GM23248 (cell line): ENCODE results near the gene PPP2R1A. TPM values are rescaled to one million over a fixed set of nuclear protein-coding genes. Genes with fewer than 3 reads are reported as not detected.

ENCODE experiments used
- DNase-seq: peaks from one replicate; pipeline ENCODE4 v3.0.0-alpha.2; 2015
- H2AFZ ChIP-seq: fragments of 200-600 bp; sonication (generic); 2 replicates; pipeline ENCODE4 v1.6.1; 2016; ENCODE audit warnings: antibody characterized with exemption
- H3F3A ChIP-seq: fragments of 200-600 bp; sonication (generic); 2 replicates; pipeline ENCODE4 v1.6.1; 2016; ENCODE audit warnings: mild to moderate bottlenecking, antibody characterized with exemption, mixed run types; ENCODE audit not compliant: insufficient read depth
- H3K27ac ChIP-seq: fragments of 200-600 bp; sonication (generic); 2 replicates; pipeline ENCODE4 v1.5.1; 2016; ENCODE audit warnings: mild to moderate bottlenecking
- H3K27me3 ChIP-seq: fragments of 200-600 bp; sonication (generic); replicated peaks from 2 replicates; pipeline ENCODE4 v1.6.1; 2016; ENCODE audit warnings: mild to moderate bottlenecking; ENCODE audit not compliant: insufficient read depth
- H3K36me3 ChIP-seq: fragments of 200-600 bp; sonication (generic); 2 replicates; pipeline ENCODE4 v1.6.1; 2016; ENCODE audit warnings: low read depth, mild to moderate bottlenecking
- H3K4me1 ChIP-seq: fragments of 200-600 bp; sonication (generic); 2 replicates; pipeline ENCODE4 v1.6.1; 2016; ENCODE audit warnings: mild to moderate bottlenecking; ENCODE audit not compliant: insufficient read depth
- H3K4me2 ChIP-seq: fragments of 200-600 bp; sonication (generic); one replicate; pipeline ENCODE4 v1.6.1; 2016; ENCODE audit warnings: mild to moderate bottlenecking; ENCODE audit not compliant: unreplicated experiment
- H3K4me3 ChIP-seq: fragments of 200-600 bp; sonication (generic); 2 replicates; pipeline ENCODE4 v1.5.1; 2016; ENCODE audit warnings: mild to moderate bottlenecking
- H3K79me2 ChIP-seq: fragments of 200-600 bp; sonication (generic); 2 replicates; pipeline ENCODE4 v1.6.1; 2016; ENCODE audit warnings: mild to moderate bottlenecking; ENCODE audit not compliant: insufficient read depth
- H3K9ac ChIP-seq: fragments of 200-600 bp; sonication (generic); 2 replicates; pipeline ENCODE4 v1.6.1; 2016; ENCODE audit warnings: mild to moderate bottlenecking
- H3K9me2 ChIP-seq: fragments of 200-600 bp; sonication (generic); 2 replicates; pipeline ENCODE4 v1.6.1; 2016; ENCODE audit warnings: mixed run types, mild to moderate bottlenecking, moderate library complexity; ENCODE audit not compliant: insufficient read depth
- H3K9me3 ChIP-seq: fragments of 200-600 bp; sonication (generic); one replicate; pipeline ENCODE4 v1.6.1; 2017; ENCODE audit warnings: low read depth
- H4K20me1 ChIP-seq: fragments of 200-600 bp; sonication (generic); 2 replicates; pipeline ENCODE4 v1.6.0; 2016; ENCODE audit not compliant: insufficient read depth
- EZH2 ChIP-seq: fragments of 200-600 bp; sonication (generic); IDR thresholded peaks from 2 replicates; pipeline ENCODE4 v1.6.1; 2018; ENCODE audit warnings: antibody characterized with exemption, mild to moderate bottlenecking; ENCODE audit not compliant: insufficient read depth, poor library complexity, severe bottlenecking
- EZH2phosphoT487 ChIP-seq: fragments of 200-600 bp; sonication (generic); IDR thresholded peaks from 2 replicates; pipeline ENCODE4 v1.6.1; 2018; ENCODE audit warnings: antibody characterized with exemption, moderate library complexity, mild to moderate bottlenecking, low read depth; ENCODE audit not compliant: insufficient read depth
- WGBS, 2 experiments: methylation state at CpG; one replicate each; pipeline ENCODE4 v1.1.6; 2015 to 2017; ENCODE audit warnings: low lambda C conversion rate in 2 of 2, low coverage in 1 of 2; ENCODE audit errors: missing lambda C conversion rate in 2 of 2; 5-methylcytosine and 5-hydroxymethylcytosine counted together
- in situ Hi-C: fragments of 300-500 bp; cut with MboI; formaldehyde crosslinking; loops from 2 replicates; pipeline ENCODE4 v1.15.0; 2020
- polyA plus RNA-seq: library from polyadenylated mRNA; unstranded; fragments of >200 nt; fragmentation: Nextera tagmentation; extraction: Ambion mirVana; gene quantifications from 2 replicates; pipeline ENCODE4 v1.2.1, GENCODE V29; 2016
- total RNA-seq: library from RNA; depleted of rRNA; stranded (reverse); fragments of >200 nt; shearing (Covaris generic); gene quantifications from 2 replicates; pipeline ENCODE4 v1.2.3, GENCODE V29; 2014

Gene PPP2R1A
- total and polyA plus RNA-seq, 2 experiments from 2014 or later, result 248 to 277 TPM

GRCh38 chr19:52227980-52228379 is 38.1 kb downstream of the PPP2R1A start:
- Histone ChIP-seq H3K9me2 (no peaks in the 10 kb centered on the region), H3K4me1 (peaks cover 10% of the 10 kb centered on the region; the same call in 1 of the 2 replicates), H2AFZ (no peak overlapping the region), H4K20me1 (no peaks in the 10 kb centered on the region), H3F3A (peaks cover 29% of the 10 kb centered on the region), H3K79me2 (peaks cover 9% of the 10 kb centered on the region; the same call in 1 of the 2 replicates), H3K27ac (no peak overlapping the region), H3K4me2 (no peak overlapping the region), H3K27me3 (no peaks in the 10 kb centered on the region), H3K9ac (no peak overlapping the region), H3K4me3 (no peak overlapping the region), H3K9me3 (no peaks in the 10 kb centered on the region), H3K36me3 (peaks cover 49% of the 10 kb centered on the region)
- WGBS, 2 experiments, result 84 to 87% methylated on average over 5 of the region's 5 CpGs
- DNase-seq, result no peak
- TF ChIP-seq EZH2phosphoT487 (no peak), EZH2 (no peak)
- in situ Hi-C loops, result no loop called here

DNA sequence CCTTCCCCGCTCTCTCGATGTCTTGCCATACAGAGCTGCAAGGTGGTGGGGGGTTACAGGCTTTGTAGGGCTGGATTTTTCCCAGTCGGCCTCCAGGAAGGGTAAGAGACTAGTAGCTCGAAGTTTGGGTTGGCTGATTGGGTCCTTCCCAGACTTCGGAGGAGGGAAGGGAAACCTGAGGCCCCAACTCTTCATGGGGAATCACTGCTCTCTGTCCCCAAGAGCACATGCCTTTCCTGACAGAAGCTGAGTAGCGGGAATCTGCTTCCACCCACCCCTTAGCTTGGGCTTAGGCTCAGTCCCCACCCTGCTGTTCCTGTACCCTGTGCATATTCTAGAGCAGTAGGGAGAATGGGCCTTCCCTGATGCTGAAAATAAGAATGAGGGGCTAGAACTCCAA is 39.7 kb downstream of the PPP2R1A start:
- TF ChIP-seq EZH2phosphoT487 (no peak), EZH2 (no peak)
- Histone ChIP-seq H3K36me3 (peaks cover 37% of the 10 kb centered on the region; the same call in 1 of the 2 replicates), H3K4me1 (peaks cover 10% of the 10 kb centered on the region; the same call in 1 of the 2 replicates), H3K4me3 (no peak overlapping the region), H4K20me1 (no peaks in the 10 kb centered on the region), H3K79me2 (no peaks in the 10 kb centered on the region), H3K27ac (no peak overlapping the region), H3F3A (peaks cover 34% of the 10 kb centered on the region), H2AFZ (no peak overlapping the region), H3K27me3 (no peaks in the 10 kb centered on the region), H3K9me2 (no peaks in the 10 kb centered on the region), H3K9me3 (no peaks in the 10 kb centered on the region), H3K4me2 (no peak overlapping the region), H3K9ac (no peak overlapping the region)
- DNase-seq, result no peak
- WGBS, 2 experiments, result 91 to 93% methylated on average over 6 of the region's 6 CpGs
- in situ Hi-C loops, result no loop called here

- H3K9me3 ChIP-seq, result no peaks in the 10 kb centered on the region
- H3K27me3 ChIP-seq, result no peaks in the 10 kb centered on the region
- in situ Hi-C loops, result no loop called here
- H3K4me1 ChIP-seq, result peaks cover 10% of the 10 kb centered on the region; the same call in 1 of the 2 replicates
- no peaks in the 10 kb centered on the region for H3K9me2 ChIP-seq
- H3F3A ChIP-seq, result peaks cover 44% of the 10 kb centered on the region
- no peak overlapping the region for H2AFZ ChIP-seq
- H3K4me2 ChIP-seq, result no peak overlapping the region
- peak overlapping the region; percentile 13 for H3K27ac ChIP-seq
- peaks cover 29% of the 10 kb centered on the region; the same call in 1 of the 2 replicates for H3K36me3 ChIP-seq
- no peak overlapping the region for H3K9ac ChIP-seq
- WGBS, 2 experiments, result 33 to 58% methylated on average over 1 of the region's 1 CpG
- H3K79me2 ChIP-seq, result no peaks in the 10 kb centered on the region
- no peak overlapping the region for H3K4me3 ChIP-seq
- DNase-seq, result no peak
- TF ChIP-seq EZH2phosphoT487, result no peak
- TF ChIP-seq EZH2, result no peak
- H4K20me1 ChIP-seq, result no peaks in the 10 kb centered on the region
Measured at GRCh38 chr19:52230685-52231084, 40.8 kb downstream of the PPP2R1A start.

DNA sequence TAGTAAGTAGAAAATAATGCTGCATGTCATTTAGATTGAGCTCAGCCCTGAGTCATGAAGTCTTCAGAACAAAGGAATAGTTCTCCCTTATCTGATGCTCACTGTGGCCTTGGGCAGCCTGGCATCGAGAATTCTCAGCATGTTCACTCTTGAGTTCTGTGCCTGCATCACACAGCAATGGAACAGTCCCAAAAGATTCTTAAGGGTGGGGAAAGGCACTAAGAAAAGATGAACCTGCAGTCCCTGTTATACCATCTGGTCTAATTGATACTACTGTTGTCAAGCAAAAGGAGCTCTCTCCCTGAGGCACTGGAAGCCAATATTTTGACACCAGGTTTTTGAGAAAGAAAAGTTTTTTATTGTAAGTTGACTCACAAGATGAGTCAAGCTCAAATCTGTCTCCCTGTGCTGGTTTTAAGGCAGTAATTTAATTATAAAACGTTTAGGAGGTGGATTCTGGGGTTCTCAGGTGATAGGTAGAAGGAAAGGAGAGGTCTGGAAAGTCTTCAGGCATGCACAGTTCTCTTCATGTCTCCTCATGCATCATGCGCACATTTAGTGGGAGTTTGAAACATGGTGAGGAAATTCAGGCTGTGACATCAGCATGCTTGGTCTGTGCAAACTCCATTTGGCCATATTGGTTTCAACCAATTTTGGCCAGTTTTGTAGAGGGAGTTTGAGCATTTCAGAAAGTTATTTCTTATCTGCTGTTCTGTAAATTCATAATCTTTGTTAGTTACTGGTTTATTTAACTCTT is 41.5 kb downstream of the PPP2R1A start:
- peak overlapping the region; percentile 13 for H3K27ac ChIP-seq
- in situ Hi-C loops, result no loop called here
- DNase-seq, result peak; percentile 59

More for the DNA sequence above, 41.5 kb downstream of the PPP2R1A start:
- H3K4me3 ChIP-seq, result no peak overlapping the region
- H3K4me1 ChIP-seq, result peaks cover 10% of the 10 kb centered on the region; the same call in 1 of the 2 replicates
- no peaks in the 10 kb centered on the region for H3K9me2 ChIP-seq
- no peaks in the 10 kb centered on the region for H3K79me2 ChIP-seq
- no peaks in the 10 kb centered on the region for H3K27me3 ChIP-seq
- no peak overlapping the region for H3K9ac ChIP-seq
- peaks cover 48% of the 10 kb centered on the region for H3F3A ChIP-seq
- H2AFZ ChIP-seq, result no peak overlapping the region
- H3K4me2 ChIP-seq, result no peak overlapping the region
- peaks cover 22% of the 10 kb centered on the region; the same call in 1 of the 2 replicates for H3K36me3 ChIP-seq
- H3K9me3 ChIP-seq, result no peaks in the 10 kb centered on the region
- WGBS, 2 experiments, result 68 to 76% methylated on average over 3 of the region's 3 CpGs
- no peak for TF ChIP-seq EZH2phosphoT487
- no peak for TF ChIP-seq EZH2
- H4K20me1 ChIP-seq, result no peaks in the 10 kb centered on the region
